HepG2 (cell line): Measurements from ENCODE around the gene UNKL. TPM values are rescaled to one million over a fixed set of nuclear protein-coding genes. Genes with fewer than 3 reads are reported as not detected.

Experiments
- FOXC1 ChIP-seq: sonication (generic); formaldehyde crosslinking; IDR thresholded peaks from 2 replicates; pipeline ENCODE4 v1.8.0; 2022; ENCODE audit warnings: mild to moderate bottlenecking, missing genetic modification reagents, borderline replicate concordance
- JDP2 ChIP-seq: sonication (generic); formaldehyde crosslinking; IDR thresholded peaks from 2 replicates; pipeline ENCODE4 v1.8.1; 2022; ENCODE audit warnings: missing genetic modification reagents, borderline replicate concordance
- KDM1A ChIP-seq: IDR thresholded peaks from 2 replicates; pipeline ENCODE4 v1.6.1; 2016; ENCODE audit warnings: missing compliant biosample characterization
- KDM2A ChIP-seq: sonication (generic); formaldehyde crosslinking; IDR thresholded peaks from 2 replicates; pipeline ENCODE4 v1.4.0; 2020; ENCODE audit warnings: low read depth, missing genetic modification reagents, borderline replicate concordance
- KDM3A ChIP-seq: IDR thresholded peaks from 2 replicates; pipeline ENCODE4 v1.6.1; 2018; ENCODE audit warnings: low read depth, missing compliant biosample characterization
- MAFF ChIP-seq: IDR thresholded peaks from 2 replicates; pipeline ENCODE4 v1.6.1; 2011; ENCODE audit warnings: low read depth, low read length, improper control_type of control experiment
- MXD4 ChIP-seq: IDR thresholded peaks from 2 replicates; pipeline ENCODE4 v1.6.1; 2016; ENCODE audit warnings: mild to moderate bottlenecking, missing biosample characterization, missing genetic modification reagents
- NFYC ChIP-seq: IDR thresholded peaks from 2 replicates; pipeline ENCODE4 v1.6.1; 2016; ENCODE audit warnings: missing genetic modification reagents, missing compliant biosample characterization
- POLR2G ChIP-seq: fragments of 200-400 bp; formaldehyde crosslinking; IDR thresholded peaks from 2 replicates; pipeline ENCODE4 v1.6.1; 2018; ENCODE audit warnings: mild to moderate bottlenecking, low read depth, low read length, moderate library complexity
- RXRB ChIP-seq: IDR thresholded peaks from 2 replicates; pipeline ENCODE4 v1.6.1; 2016; ENCODE audit warnings: borderline replicate concordance, missing genetic modification reagents, missing compliant biosample characterization
- SSRP1 ChIP-seq: IDR thresholded peaks from 2 replicates; pipeline ENCODE4 v1.6.1; 2016; ENCODE audit warnings: control low read depth
- ZC3H13 ChIP-seq: sonication (generic); formaldehyde crosslinking; IDR thresholded peaks from 2 replicates; pipeline ENCODE4 v1.8.1; 2023; ENCODE audit warnings: mild to moderate bottlenecking, missing genetic modification reagents, moderate library complexity
- ZNF143 ChIP-seq: sonication (generic); formaldehyde crosslinking; IDR thresholded peaks from 2 replicates; pipeline ENCODE4 v1.4.0; 2020; ENCODE audit warnings: missing genetic modification reagents
- ZNF235 ChIP-seq: sonication (generic); formaldehyde crosslinking; IDR thresholded peaks from 2 replicates; pipeline ENCODE4 v1.8.1; 2023; ENCODE audit warnings: mild to moderate bottlenecking, missing genetic modification reagents, borderline replicate concordance
- ZSCAN21 ChIP-seq: sonication (generic); formaldehyde crosslinking; IDR thresholded peaks from 2 replicates; pipeline ENCODE4 v1.8.0; 2022; ENCODE audit warnings: mild to moderate bottlenecking, missing genetic modification reagents, moderate library complexity, borderline replicate concordance
- polyA plus RNA-seq, 8 experiments: library from polyadenylated mRNA; depleted of rRNA in 3 of 8; stranded (reverse) in 7 of 8; unstranded in 1 of 8; fragments of >200 nt; fragmentation: Illumina TruSeq in 4 of 8; extraction: Trizol in 4 of 8; gene quantifications; 2 replicates each; pipeline versions ENCODE4 v1.2.1 to v1.2.3, GENCODE V29; 2011 to 2016; ENCODE audit warnings: low read depth in 4 of 8, missing spikeins in 1 of 8, mixed read lengths in 1 of 8; ENCODE audit not compliant: insufficient read depth in 1 of 8
- total RNA-seq, 5 experiments: library from RNA; depleted of rRNA; stranded (reverse); fragments of >200 nt; fragmentation: Illumina TruSeq; extraction: Trizol; gene quantifications; 2 replicates each; pipeline ENCODE4 v1.2.3, GENCODE V29; 2016; ENCODE audit warnings: low read depth in 1 of 5
- TF ChIP-seq, protein P1 (sequence below): sonication (generic); formaldehyde crosslinking; IDR thresholded peaks from 2 replicates; pipeline ENCODE4 v1.4.0; 2020; ENCODE audit warnings: missing genetic modification reagents, borderline replicate concordance
- TF ChIP-seq, protein P2 (sequence below): IDR thresholded peaks from 2 replicates; pipeline ENCODE4 v1.6.1; 2016
- TF ChIP-seq, protein P3 (sequence below): sonication (generic); formaldehyde crosslinking; IDR thresholded peaks from 2 replicates; pipeline ENCODE4 v1.4.0; 2020; ENCODE audit warnings: mild to moderate bottlenecking, low read depth, missing genetic modification reagents
- TF ChIP-seq, protein P4 (sequence below): IDR thresholded peaks from 2 replicates; pipeline ENCODE4 v1.6.1; 2016; ENCODE audit warnings: missing genetic modification reagents, missing compliant biosample characterization
- TF ChIP-seq, protein P5 (sequence below): sonication (generic); formaldehyde crosslinking; IDR thresholded peaks from 2 replicates; pipeline ENCODE4 v1.5.0; 2020; ENCODE audit warnings: missing genetic modification reagents

UNKL gene
- total and polyA plus RNA-seq, 2 of the 13 experiments (the other 11 are each of a cell fraction or from before 2014, with no cell fraction given) = 10.4 to 17.6 TPM

DNA sequence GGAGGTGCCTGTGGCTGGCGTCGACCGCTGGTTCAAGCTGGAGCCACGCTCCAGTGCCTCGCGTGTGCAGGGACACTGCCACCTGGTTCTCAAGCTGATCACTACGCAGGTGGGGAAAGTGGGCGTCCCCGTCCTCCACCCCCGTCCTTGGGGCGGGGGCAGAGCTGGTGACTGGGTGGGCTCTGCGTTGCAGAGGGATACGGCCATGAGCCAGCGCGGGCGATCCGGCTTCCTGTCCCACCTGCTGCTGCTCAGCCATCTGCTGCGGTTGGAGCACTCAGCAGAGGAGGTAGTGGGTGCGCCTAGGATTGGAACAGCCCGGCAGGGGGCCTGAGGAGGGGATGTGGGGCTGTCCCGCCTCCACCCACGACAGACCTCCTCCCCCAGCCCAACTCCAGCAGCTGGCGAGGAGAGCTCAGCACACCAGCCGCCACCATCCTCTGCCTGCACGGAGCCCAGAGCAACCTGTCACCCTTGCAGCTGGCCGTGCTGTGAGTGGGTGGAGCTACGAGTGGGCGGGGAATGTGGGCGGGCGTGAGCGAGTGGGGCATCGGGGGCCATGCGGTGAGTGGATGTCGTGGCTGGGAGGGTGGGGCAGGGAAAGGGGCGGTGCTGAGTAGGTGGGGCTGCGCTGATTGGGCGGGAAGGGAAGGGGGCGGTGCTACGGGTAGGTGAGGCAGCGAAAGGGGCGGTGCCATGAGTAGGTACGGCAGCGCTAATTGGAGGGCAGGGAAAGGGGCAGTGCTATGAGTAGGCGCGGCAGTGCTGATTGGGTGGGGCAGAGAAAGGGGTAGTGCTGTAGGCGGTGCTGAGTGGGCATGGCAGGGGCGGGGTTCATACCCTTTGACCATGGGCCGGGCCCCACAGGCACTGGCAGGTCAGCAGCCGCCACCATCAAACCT lies 71.7 kb downstream of the UNKL start (continued):
- TF ChIP-seq, protein P1, sequence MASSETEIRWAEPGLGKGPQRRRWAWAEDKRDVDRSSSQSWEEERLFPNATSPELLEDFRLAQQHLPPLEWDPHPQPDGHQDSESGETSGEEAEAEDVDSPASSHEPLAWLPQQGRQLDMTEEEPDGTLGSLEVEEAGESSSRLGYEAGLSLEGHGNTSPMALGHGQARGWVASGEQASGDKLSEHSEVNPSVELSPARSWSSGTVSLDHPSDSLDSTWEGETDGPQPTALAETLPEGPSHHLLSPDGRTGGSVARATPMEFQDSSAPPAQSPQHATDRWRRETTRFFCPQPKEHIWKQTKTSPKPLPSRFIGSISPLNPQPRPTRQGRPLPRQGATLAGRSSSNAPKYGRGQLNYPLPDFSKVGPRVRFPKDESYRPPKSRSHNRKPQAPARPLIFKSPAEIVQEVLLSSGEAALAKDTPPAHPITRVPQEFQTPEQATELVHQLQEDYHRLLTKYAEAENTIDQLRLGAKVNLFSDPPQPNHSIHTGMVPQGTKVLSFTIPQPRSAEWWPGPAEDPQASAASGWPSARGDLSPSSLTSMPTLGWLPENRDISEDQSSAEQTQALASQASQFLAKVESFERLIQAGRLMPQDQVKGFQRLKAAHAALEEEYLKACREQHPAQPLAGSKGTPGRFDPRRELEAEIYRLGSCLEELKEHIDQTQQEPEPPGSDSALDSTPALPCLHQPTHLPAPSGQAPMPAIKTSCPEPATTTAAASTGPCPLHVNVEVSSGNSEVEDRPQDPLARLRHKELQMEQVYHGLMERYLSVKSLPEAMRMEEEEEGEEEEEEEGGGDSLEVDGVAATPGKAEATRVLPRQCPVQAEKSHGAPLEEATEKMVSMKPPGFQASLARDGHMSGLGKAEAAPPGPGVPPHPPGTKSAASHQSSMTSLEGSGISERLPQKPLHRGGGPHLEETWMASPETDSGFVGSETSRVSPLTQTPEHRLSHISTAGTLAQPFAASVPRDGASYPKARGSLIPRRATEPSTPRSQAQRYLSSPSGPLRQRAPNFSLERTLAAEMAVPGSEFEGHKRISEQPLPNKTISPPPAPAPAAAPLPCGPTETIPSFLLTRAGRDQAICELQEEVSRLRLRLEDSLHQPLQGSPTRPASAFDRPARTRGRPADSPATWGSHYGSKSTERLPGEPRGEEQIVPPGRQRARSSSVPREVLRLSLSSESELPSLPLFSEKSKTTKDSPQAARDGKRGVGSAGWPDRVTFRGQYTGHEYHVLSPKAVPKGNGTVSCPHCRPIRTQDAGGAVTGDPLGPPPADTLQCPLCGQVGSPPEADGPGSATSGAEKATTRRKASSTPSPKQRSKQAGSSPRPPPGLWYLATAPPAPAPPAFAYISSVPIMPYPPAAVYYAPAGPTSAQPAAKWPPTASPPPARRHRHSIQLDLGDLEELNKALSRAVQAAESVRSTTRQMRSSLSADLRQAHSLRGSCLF (CRISPR knock-in tag) = no peak
- TF ChIP-seq, protein P2, sequence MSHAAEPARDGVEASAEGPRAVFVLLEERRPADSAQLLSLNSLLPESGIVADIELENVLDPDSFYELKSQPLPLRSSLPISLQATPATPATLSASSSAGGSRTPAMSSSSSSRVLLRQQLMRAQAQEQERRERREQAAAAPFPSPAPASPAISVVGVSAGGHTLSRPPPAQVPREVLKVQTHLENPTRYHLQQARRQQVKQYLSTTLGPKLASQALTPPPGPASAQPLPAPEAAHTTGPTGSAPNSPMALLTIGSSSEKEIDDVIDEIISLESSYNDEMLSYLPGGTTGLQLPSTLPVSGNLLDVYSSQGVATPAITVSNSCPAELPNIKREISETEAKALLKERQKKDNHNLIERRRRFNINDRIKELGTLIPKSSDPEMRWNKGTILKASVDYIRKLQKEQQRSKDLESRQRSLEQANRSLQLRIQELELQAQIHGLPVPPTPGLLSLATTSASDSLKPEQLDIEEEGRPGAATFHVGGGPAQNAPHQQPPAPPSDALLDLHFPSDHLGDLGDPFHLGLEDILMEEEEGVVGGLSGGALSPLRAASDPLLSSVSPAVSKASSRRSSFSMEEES (CRISPR knock-in tag) = no peak
- TF ChIP-seq NFYC (CRISPR knock-in tag) (peak; percentile 92), MXD4 (CRISPR knock-in tag) (peak; percentile 62; the same call in 1 of the 2 replicates), KDM1A (CRISPR knock-in tag) (no peak), KDM2A (CRISPR knock-in tag) (no peak), ZC3H13 (CRISPR knock-in tag) (no peak), ZNF143 (no peak), ZSCAN21 (CRISPR knock-in tag) (no peak), SSRP1 (CRISPR knock-in tag) (no peak), KDM3A (CRISPR knock-in tag) (no peak), FOXC1 (CRISPR knock-in tag) (no peak), RXRB (CRISPR knock-in tag) (no peak), JDP2 (CRISPR knock-in tag) (no peak), MAFF (peak; percentile 58), ZNF235 (CRISPR knock-in tag) (no peak), POLR2G (no peak)
- TF ChIP-seq, protein P3, sequence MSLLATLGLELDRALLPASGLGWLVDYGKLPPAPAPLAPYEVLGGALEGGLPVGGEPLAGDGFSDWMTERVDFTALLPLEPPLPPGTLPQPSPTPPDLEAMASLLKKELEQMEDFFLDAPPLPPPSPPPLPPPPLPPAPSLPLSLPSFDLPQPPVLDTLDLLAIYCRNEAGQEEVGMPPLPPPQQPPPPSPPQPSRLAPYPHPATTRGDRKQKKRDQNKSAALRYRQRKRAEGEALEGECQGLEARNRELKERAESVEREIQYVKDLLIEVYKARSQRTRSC (CRISPR knock-in tag) = no peak
- TF ChIP-seq, protein P4, sequence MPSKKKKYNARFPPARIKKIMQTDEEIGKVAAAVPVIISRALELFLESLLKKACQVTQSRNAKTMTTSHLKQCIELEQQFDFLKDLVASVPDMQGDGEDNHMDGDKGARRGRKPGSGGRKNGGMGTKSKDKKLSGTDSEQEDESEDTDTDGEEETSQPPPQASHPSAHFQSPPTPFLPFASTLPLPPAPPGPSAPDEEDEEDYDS (CRISPR knock-in tag) = peak; percentile 98
- TF ChIP-seq, protein P5, sequence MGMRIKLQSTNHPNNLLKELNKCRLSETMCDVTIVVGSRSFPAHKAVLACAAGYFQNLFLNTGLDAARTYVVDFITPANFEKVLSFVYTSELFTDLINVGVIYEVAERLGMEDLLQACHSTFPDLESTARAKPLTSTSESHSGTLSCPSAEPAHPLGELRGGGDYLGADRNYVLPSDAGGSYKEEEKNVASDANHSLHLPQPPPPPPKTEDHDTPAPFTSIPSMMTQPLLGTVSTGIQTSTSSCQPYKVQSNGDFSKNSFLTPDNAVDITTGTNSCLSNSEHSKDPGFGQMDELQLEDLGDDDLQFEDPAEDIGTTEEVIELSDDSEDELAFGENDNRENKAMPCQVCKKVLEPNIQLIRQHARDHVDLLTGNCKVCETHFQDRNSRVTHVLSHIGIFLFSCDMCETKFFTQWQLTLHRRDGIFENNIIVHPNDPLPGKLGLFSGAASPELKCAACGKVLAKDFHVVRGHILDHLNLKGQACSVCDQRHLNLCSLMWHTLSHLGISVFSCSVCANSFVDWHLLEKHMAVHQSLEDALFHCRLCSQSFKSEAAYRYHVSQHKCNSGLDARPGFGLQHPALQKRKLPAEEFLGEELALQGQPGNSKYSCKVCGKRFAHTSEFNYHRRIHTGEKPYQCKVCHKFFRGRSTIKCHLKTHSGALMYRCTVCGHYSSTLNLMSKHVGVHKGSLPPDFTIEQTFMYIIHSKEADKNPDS (CRISPR knock-in tag) = no peak
